HFFc6 (cell line): Measurements from ENCODE around the gene RAB26. TPM values are rescaled to one million over a fixed set of nuclear protein-coding genes. Genes with fewer than 3 reads are reported as not detected.
"Not testable (repeated sequence)": the region's sequence is repeated elsewhere in the genome, so short reads cannot be mapped to it uniquely, and the experiment has no call there.

Source experiments
- DNase-seq: peaks from one replicate; pipeline ENCODE4 v3.0.0-alpha.2; 2018
- H3K27ac Mint-ChIP-seq: 2 replicates; pipeline ENCODE4 v1.8.0; 2020; ENCODE audit warnings: mild to moderate bottlenecking, mixed read lengths
- H3K27me3 Mint-ChIP-seq: 2 replicates; pipeline ENCODE4 v1.8.0; 2021; ENCODE audit warnings: mild to moderate bottlenecking, moderate library complexity, mixed read lengths; ENCODE audit not compliant: insufficient read depth
- H3K36me3 Mint-ChIP-seq: 2 replicates; pipeline ENCODE4 v1.8.0; 2021; ENCODE audit warnings: low read depth, mixed read lengths
- H3K4me1 Mint-ChIP-seq: 2 replicates; pipeline ENCODE4 v1.8.0; 2020; ENCODE audit warnings: low read depth, mixed read lengths
- H3K4me3 Mint-ChIP-seq: 2 replicates; pipeline ENCODE4 v1.8.0; 2020; ENCODE audit warnings: mild to moderate bottlenecking, moderate library complexity, mixed read lengths
- H3K9me3 Mint-ChIP-seq: 2 replicates; pipeline ENCODE4 v1.8.0; 2020; ENCODE audit warnings: mild to moderate bottlenecking, mixed read lengths
- CTCF ChIP-seq: fragments of 200-600 bp; sonication (generic); IDR thresholded peaks from 2 replicates; pipeline ENCODE4 v1.5.0; 2021; ENCODE audit warnings: antibody characterized with exemption, mild to moderate bottlenecking
- total RNA-seq, 6 experiments: library from RNA; stranded (reverse); fragmentation: NEBNext Ultra II Directional; extraction: Animal tissue kit (Norgen Biotek cat#: 25700); gene quantifications; 2 replicates in 1 of 6; 3 replicates in 5 of 6; pipeline ENCODE4 v1.2.3, GENCODE V29; 2021

The RAB26 gene
- total RNA-seq, 6 experiments from 2014 or later, result 0.31 to 1.2 (median 0.65) TPM

- not testable (repeated sequence) for DNase-seq, H3K27me3 Mint-ChIP-seq, H3K4me3 Mint-ChIP-seq, H3K36me3 Mint-ChIP-seq, H3K27ac Mint-ChIP-seq, H3K9me3 Mint-ChIP-seq
- peaks cover 11% of the 10 kb centered on the region for H3K4me1 Mint-ChIP-seq
These were observed 38.6 kb upstream of the RAB26 start for GRCh38 chr16:2109872-2110271.

GRCh38 chr16:2110332-2111008, 38.0 kb upstream of the RAB26 start:
- H3K36me3 Mint-ChIP-seq, DNase-seq, H3K4me3 Mint-ChIP-seq, H3K27me3 Mint-ChIP-seq, H3K9me3 Mint-ChIP-seq, H3K27ac Mint-ChIP-seq: not testable (repeated sequence)
- peaks cover 11% of the 10 kb centered on the region for H3K4me1 Mint-ChIP-seq

DNA sequence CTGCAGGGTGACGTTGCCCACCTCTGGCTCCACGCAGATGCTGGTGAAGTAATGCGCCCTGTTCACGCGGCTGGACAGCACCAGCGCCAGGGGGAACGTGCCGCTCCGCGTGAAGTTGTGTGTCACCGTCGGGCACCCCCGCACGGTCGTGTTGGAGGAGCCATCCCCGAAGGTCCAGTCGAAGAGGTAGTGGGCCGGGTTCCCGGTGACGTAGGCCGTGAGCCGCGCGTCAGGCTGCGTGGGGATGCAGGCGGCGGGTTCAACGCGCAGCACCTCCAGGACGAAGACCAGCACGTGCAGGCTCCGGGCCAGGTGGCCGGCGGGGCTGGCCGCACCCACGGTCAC, 37.4 kb upstream of the RAB26 start:
- H3K27ac Mint-ChIP-seq, H3K9me3 Mint-ChIP-seq, H3K4me3 Mint-ChIP-seq, H3K27me3 Mint-ChIP-seq, H3K36me3 Mint-ChIP-seq, DNase-seq: not testable (repeated sequence)
- peaks cover 11% of the 10 kb centered on the region for H3K4me1 Mint-ChIP-seq

DNA sequence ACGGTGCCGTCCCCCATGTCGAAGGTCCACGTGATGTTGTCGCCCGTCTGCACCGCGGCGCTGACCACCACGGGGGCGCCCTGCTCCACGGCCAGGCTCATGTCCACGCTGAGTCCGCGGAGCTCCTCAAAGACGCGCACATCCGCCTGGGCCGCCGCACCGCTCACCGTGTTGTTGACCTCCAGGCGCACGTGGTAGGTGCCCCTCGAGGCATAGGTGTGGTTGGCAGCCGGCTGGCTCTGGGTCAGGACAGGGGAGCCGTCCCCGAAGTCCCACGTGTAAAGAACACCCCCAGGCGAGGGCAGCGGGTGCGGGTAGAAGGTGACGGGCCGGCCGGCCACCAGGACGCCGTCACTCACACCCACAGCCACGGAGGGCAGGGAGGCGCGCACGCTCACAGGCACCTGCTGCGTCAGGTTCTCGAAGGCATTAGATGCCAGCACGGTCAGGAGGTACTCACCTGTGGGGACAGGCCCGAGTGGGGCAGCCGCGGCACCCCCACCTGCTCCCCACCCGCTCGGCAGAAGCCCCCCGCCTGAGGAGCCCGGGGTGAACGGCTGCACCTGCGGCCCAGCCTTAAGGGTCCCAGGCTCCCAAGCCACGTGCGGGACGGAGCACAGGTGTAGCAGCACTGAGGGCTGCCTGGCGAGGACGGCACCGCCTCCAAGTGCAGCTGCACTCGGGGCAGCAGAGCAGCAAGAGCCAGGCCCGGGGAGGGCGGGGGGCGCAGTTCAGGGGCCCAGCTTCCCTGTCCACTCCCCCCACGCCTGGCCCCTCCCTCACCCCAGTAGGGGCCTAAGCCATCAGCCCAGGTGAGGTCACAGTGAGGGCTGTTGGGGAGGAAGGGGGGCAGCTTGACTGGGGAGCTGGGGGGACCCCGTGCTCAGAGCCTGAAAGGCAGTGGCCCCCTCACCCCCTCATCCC, 36.8 kb upstream of the RAB26 start:
- not testable (repeated sequence) for H3K27me3 Mint-ChIP-seq, H3K27ac Mint-ChIP-seq, H3K4me3 Mint-ChIP-seq, H3K36me3 Mint-ChIP-seq, H3K9me3 Mint-ChIP-seq, DNase-seq
- peaks cover 11% of the 10 kb centered on the region for H3K4me1 Mint-ChIP-seq

- not testable (repeated sequence) for H3K4me3 Mint-ChIP-seq, H3K36me3 Mint-ChIP-seq, H3K4me1 Mint-ChIP-seq, H3K9me3 Mint-ChIP-seq, H3K27ac Mint-ChIP-seq, DNase-seq, H3K27me3 Mint-ChIP-seq
These were observed 35.8 kb upstream of the RAB26 start for GRCh38 chr16:2112539-2113106.

DNA sequence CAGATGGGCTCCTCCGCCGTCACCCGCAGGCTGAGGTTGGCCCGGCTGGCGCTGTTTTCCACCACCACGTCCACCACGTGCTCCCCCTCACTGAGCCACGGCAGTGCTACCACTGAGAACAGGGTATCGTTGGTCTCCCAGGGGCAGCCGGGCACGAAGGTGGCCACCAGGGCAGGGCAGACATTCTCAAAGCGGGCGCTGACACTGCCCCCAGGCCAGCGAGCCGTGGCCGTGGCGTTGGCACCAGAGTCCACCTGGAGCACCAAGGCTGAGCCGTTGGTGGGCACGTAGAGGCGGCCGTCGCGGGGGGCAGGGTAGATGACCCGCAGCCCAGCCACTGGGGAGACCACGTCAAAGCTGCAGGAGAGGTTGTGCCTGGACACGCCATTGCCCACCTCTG, 34.2 kb upstream of the RAB26 start:
- not testable (repeated sequence) for DNase-seq, H3K27me3 Mint-ChIP-seq, H3K36me3 Mint-ChIP-seq

GRCh38 chr16:2114885-2115590, 33.4 kb upstream of the RAB26 start:
- H3K4me3 Mint-ChIP-seq, H3K4me1 Mint-ChIP-seq, H3K36me3 Mint-ChIP-seq, DNase-seq, H3K9me3 Mint-ChIP-seq, H3K27ac Mint-ChIP-seq, H3K27me3 Mint-ChIP-seq: not testable (repeated sequence)

More for the DNA sequence above, 34.2 kb upstream of the RAB26 start:
- not testable (repeated sequence) for H3K4me1 Mint-ChIP-seq, H3K27ac Mint-ChIP-seq, H3K4me3 Mint-ChIP-seq, H3K9me3 Mint-ChIP-seq

DNA sequence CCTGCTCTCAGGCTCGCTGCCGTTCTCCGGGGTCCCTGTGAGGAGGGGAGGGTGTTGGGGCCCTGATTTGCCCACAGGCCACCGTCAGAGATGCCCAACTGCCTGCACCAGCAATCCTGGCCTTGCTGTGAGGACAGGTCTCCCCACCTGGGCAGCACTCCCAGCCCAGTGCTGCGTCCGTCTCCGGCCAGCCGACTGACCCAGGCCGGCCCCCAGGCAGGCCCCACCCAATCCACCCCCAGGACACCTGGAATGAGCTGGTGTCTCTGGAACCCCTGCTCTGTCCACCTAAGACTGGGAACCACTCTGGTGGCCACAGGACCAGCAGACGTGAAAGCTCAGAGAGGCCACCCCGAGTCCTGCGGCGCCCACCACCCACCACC, 32.8 kb upstream of the RAB26 start:
- H3K27me3 Mint-ChIP-seq, result no peaks in the 10 kb centered on the region
- no peaks in the 10 kb centered on the region for H3K36me3 Mint-ChIP-seq
- TF ChIP-seq CTCF, result no peak
- DNase-seq, result no peak
- H3K4me3 Mint-ChIP-seq, result no peak overlapping the region
- no peak overlapping the region for H3K27ac Mint-ChIP-seq
- H3K4me1 Mint-ChIP-seq, result peaks cover 4% of the 10 kb centered on the region; the same call in 1 of the 2 replicates
- no peaks in the 10 kb centered on the region for H3K9me3 Mint-ChIP-seq

DNA sequence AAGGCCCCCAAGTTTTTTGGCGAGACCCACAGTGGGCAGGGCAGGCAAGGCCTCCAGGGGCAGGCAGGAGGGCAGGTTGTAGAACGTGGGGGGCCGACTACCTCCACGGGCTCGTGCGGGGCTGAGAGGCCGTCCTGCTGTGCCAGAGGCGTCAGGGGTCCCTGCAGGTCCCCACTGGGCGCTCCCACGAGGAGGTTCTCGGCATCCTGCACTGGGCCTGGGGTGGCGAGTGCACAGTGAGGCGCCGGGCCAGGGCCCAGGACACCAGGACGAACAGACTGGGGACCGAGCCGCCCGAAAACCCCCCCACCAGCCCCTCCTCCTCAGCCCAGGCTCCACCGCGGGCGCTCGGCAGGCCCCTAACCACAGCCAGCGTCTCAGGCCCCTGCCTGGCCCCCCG, 32.0 kb upstream of the RAB26 start:
- not testable (repeated sequence) for H3K36me3 Mint-ChIP-seq, H3K4me3 Mint-ChIP-seq, H3K27ac Mint-ChIP-seq, DNase-seq, H3K9me3 Mint-ChIP-seq, H3K27me3 Mint-ChIP-seq
- peaks cover 13% of the 10 kb centered on the region for H3K4me1 Mint-ChIP-seq

GRCh38 chr16:2117341-2117740, 31.1 kb upstream of the RAB26 start:
- not testable (repeated sequence) for H3K27ac Mint-ChIP-seq, DNase-seq, H3K9me3 Mint-ChIP-seq, H3K27me3 Mint-ChIP-seq, H3K36me3 Mint-ChIP-seq, H3K4me3 Mint-ChIP-seq
- H3K4me1 Mint-ChIP-seq, result peaks cover 16% of the 10 kb centered on the region

- not testable (repeated sequence) for H3K27me3 Mint-ChIP-seq, H3K36me3 Mint-ChIP-seq, H3K4me3 Mint-ChIP-seq
These were observed 30.3 kb upstream of the RAB26 start for GRCh38 chr16:2117960-2118722.

More at GRCh38 chr16:2117960-2118722, 30.3 kb upstream of the RAB26 start:
- not testable (repeated sequence) for H3K9me3 Mint-ChIP-seq, DNase-seq, H3K27ac Mint-ChIP-seq
- H3K4me1 Mint-ChIP-seq, result peaks cover 16% of the 10 kb centered on the region
